ENCODE data around the gene WNT7A. TPM values are rescaled to one million over a fixed set of nuclear protein-coding genes. Genes with fewer than 3 reads are reported as not detected.

WNT7A gene
- total RNA-seq, 1 donor from 2014 or later, result not detected

- H3K27me3 Mint-ChIP-seq (ENCODE audit: insufficient read depth, low read depth), result peaks cover 9% of the 10 kb centered on the region
- no peak for DNase-seq (ENCODE audit: low spot score)
- Histone ChIP-seq H3K4me2 (peak overlapping the region; percentile 93), H3K4me3 (peak overlapping the region; percentile 64), H3K9ac (no peak overlapping the region), H4K20me1 (ENCODE audit: low read depth) (no peaks in the 10 kb centered on the region), H3K4me1 (peaks cover 6% of the 10 kb centered on the region), H3K36me3 (no peaks in the 10 kb centered on the region), H3K27me3 (peaks cover 37% of the 10 kb centered on the region), H3F3A (ENCODE audit: low read depth) (peaks cover 10% of the 10 kb centered on the region), H2AFZ (replicated peaks) (peak overlapping the region; percentile 80), H3K9me3 (ENCODE audit: low read depth) (no peaks in the 10 kb centered on the region), H3K79me2 (ENCODE audit: low read depth) (no peaks in the 10 kb centered on the region), H3K27ac (no peak overlapping the region)
- no peaks in the 10 kb centered on the region for H3K36me3 Mint-ChIP-seq
- peak overlapping the region; percentile 69 for H3K27ac Mint-ChIP-seq
- peaks cover 8% of the 10 kb centered on the region for H3K9me3 Mint-ChIP-seq
- peak overlapping the region; percentile 89 for H3K4me3 Mint-ChIP-seq
- TF ChIP-seq EZH2phosphoT487 (IDR thresholded peaks at IDR 0.05) (no peak), CTCF (IDR thresholded peaks at IDR 0.05) (no peak), EZH2 (IDR thresholded peaks at IDR 0.05) (no peak)
- H3K4me1 Mint-ChIP-seq, result peaks cover 15% of the 10 kb centered on the region
Measured at GRCh38 chr3:13894807-13895154, 14.9 kb upstream of the WNT7A start.

- peaks cover 10% of the 10 kb centered on the region for H3F3A ChIP-seq (ENCODE audit: low read depth)
- peaks cover 15% of the 10 kb centered on the region for H3K4me1 Mint-ChIP-seq
- no peak overlapping the region for H3K27ac ChIP-seq
- H4K20me1 ChIP-seq (ENCODE audit: low read depth), result no peaks in the 10 kb centered on the region
- no peak for TF ChIP-seq EZH2 (IDR thresholded peaks at IDR 0.05)
- no peak for TF ChIP-seq EZH2phosphoT487 (IDR thresholded peaks at IDR 0.05)
- TF ChIP-seq CTCF (IDR thresholded peaks at IDR 0.05), result no peak
- no peak overlapping the region for H3K9ac ChIP-seq
- peak overlapping the region; percentile 89 for H3K4me3 Mint-ChIP-seq
- H3K4me1 ChIP-seq, result peaks cover 6% of the 10 kb centered on the region
- H3K36me3 Mint-ChIP-seq, result no peaks in the 10 kb centered on the region
- H3K79me2 ChIP-seq (ENCODE audit: low read depth), result no peaks in the 10 kb centered on the region
- peaks cover 2% of the 10 kb centered on the region for H3K9me3 Mint-ChIP-seq
- H3K9me3 ChIP-seq (ENCODE audit: low read depth), result no peaks in the 10 kb centered on the region
- H3K36me3 ChIP-seq, result no peaks in the 10 kb centered on the region
- H3K27me3 ChIP-seq, result peaks cover 43% of the 10 kb centered on the region
- H3K27ac Mint-ChIP-seq, result no peak overlapping the region
- H2AFZ ChIP-seq (replicated peaks), result no peak overlapping the region
- DNase-seq (ENCODE audit: low spot score), result peak; percentile 41
- H3K4me3 ChIP-seq, result no peak overlapping the region
- peak overlapping the region; percentile 93 for H3K4me2 ChIP-seq
- H3K27me3 Mint-ChIP-seq (ENCODE audit: insufficient read depth, low read depth), result peaks cover 7% of the 10 kb centered on the region
Measured at GRCh38 chr3:13894096-13894806, 14.4 kb upstream of the WNT7A start.

- H3K27me3 ChIP-seq, result peaks cover 59% of the 10 kb centered on the region
- Mint-ChIP-seq H3K4me3 (no peak overlapping the region), H3K27me3 (ENCODE audit: insufficient read depth, low read depth) (peaks cover 7% of the 10 kb centered on the region), H3K4me1 (peaks cover 15% of the 10 kb centered on the region), H3K27ac (no peak overlapping the region), H3K9me3 (no peaks in the 10 kb centered on the region), H3K36me3 (no peaks in the 10 kb centered on the region)
- H3F3A ChIP-seq (ENCODE audit: low read depth), result peaks cover 10% of the 10 kb centered on the region
- H3K9me3 ChIP-seq (ENCODE audit: low read depth), result no peaks in the 10 kb centered on the region
- no peak for DNase-seq (ENCODE audit: low spot score)
- H3K4me2 ChIP-seq, result no peak overlapping the region
- no peaks in the 10 kb centered on the region for H3K79me2 ChIP-seq (ENCODE audit: low read depth)
- no peaks in the 10 kb centered on the region for H4K20me1 ChIP-seq (ENCODE audit: low read depth)
- H3K36me3 ChIP-seq, result no peaks in the 10 kb centered on the region
- H3K27ac ChIP-seq, result no peak overlapping the region
- H3K9ac ChIP-seq, result no peak overlapping the region
- peak overlapping the region; percentile 55 for H2AFZ ChIP-seq (replicated peaks)
- peaks cover 6% of the 10 kb centered on the region for H3K4me1 ChIP-seq
- no peak overlapping the region for H3K4me3 ChIP-seq
- TF ChIP-seq EZH2 (IDR thresholded peaks at IDR 0.05), result no peak
- no peak for TF ChIP-seq CTCF (IDR thresholded peaks at IDR 0.05)
- no peak for TF ChIP-seq EZH2phosphoT487 (IDR thresholded peaks at IDR 0.05)
Measured at GRCh38 chr3:13892304-13892703, 12.4 kb upstream of the WNT7A start.

Measured in neural progenitor cell (in vitro differentiated cells).